A673 (cell line): ENCODE measurements around the gene ERMP1.

Experiments
- EZH2 ChIP-seq: fragments of 200-600 bp; sonication (generic); IDR thresholded peaks from 2 replicates; pipeline ENCODE4 v1.6.1; 2017; ENCODE audit warnings: borderline replicate concordance, low read depth, mild to moderate bottlenecking, mixed read lengths, antibody characterized with exemption, low read length; ENCODE audit not compliant: poor library complexity, severe bottlenecking
- TF ChIP-seq, protein P1 (sequence below): fragments of 300-800, 200-600 bp; sonication (generic); conservative IDR thresholded peaks from 2 replicates; pipeline ENCODE4 v1.5.1; 2017; ENCODE audit warnings: low read depth, mild to moderate bottlenecking, antibody characterized with exemption, low read length, moderate library complexity, mixed read lengths

DNA sequence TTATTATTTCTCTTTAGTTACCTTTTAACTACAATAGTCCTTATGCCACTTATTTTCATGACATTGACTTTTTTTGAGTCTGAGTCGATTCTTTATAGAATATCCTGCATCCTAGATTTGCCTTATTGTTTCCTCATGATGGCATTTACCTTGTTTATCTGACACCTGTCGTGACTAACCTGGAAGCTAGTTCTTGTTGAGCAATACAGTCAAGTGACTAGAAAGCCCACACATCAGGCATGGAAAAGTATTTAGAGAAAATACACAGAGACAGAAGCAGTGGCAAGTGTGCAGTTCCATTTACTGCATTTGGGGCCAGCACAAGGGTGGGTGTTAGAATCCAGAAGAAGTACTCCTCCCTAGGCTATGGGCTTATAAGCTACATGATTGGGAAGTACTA lies 97.8 kb downstream of the ERMP1 start:
- TF ChIP-seq, protein P1, sequence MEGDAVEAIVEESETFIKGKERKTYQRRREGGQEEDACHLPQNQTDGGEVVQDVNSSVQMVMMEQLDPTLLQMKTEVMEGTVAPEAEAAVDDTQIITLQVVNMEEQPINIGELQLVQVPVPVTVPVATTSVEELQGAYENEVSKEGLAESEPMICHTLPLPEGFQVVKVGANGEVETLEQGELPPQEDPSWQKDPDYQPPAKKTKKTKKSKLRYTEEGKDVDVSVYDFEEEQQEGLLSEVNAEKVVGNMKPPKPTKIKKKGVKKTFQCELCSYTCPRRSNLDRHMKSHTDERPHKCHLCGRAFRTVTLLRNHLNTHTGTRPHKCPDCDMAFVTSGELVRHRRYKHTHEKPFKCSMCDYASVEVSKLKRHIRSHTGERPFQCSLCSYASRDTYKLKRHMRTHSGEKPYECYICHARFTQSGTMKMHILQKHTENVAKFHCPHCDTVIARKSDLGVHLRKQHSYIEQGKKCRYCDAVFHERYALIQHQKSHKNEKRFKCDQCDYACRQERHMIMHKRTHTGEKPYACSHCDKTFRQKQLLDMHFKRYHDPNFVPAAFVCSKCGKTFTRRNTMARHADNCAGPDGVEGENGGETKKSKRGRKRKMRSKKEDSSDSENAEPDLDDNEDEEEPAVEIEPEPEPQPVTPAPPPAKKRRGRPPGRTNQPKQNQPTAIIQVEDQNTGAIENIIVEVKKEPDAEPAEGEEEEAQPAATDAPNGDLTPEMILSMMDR: no peak
- TF ChIP-seq EZH2: no peak
